ENCODE results near the gene GPATCH2.

- no peak for TF ChIP-seq CTCF (IDR thresholded peaks at IDR 0.05)
- no peak for TF ChIP-seq POLR2AphosphoS5 (IDR thresholded peaks at IDR 0.05; ENCODE audit: low read depth, low read length)
- no peak for TF ChIP-seq REST (IDR thresholded peaks at IDR 0.05; ENCODE audit: insufficient read depth in 1 of 2, low read depth in 2 of 2, low read length in 1 of 2)
- no peak for TF ChIP-seq SIN3A (IDR thresholded peaks at IDR 0.05; ENCODE audit: borderline replicate concordance, insufficient read depth, low read depth, low read length)
- no peak for TF ChIP-seq TCF7L2 (IDR thresholded peaks at IDR 0.05; ENCODE audit: low read depth, low read length)
Observed at GRCh38 chr1:217553949-217554509, 76.9 kb downstream of the GPATCH2 start.
